Umbilical cord (tissue), 2 donors: ENCODE data around the gene RPL27A. TPM values are rescaled to one million over a fixed set of nuclear protein-coding genes. Genes with fewer than 3 reads are reported as not detected.

Experiments
- DNase-seq: peaks from one replicate; pipeline ENCODE4 v3.0.0-alpha.2; 2015; ENCODE audit warnings: low spot score
- total RNA-seq: library from RNA; depleted of rRNA; stranded (reverse); fragments of >200 nt; gene quantifications from one replicate; pipeline ENCODE4 v1.2.3, GENCODE V29; 2014; ENCODE audit warnings: low replicate concordance; ENCODE audit not compliant: insufficient read depth

The RPL27A gene
- total RNA-seq, 1 donor from 2014 or later, result 1,726 TPM

- no peak for DNase-seq
Observed at GRCh38 chr11:8698917-8699441, 16.4 kb downstream of the RPL27A start.

GRCh38 chr11:8699903-8700302 is 17.3 kb downstream of the RPL27A start:
- no peak for DNase-seq

GRCh38 chr11:8701891-8702597 is 19.5 kb downstream of the RPL27A start:
- DNase-seq, result no peak

- no peak for DNase-seq
Observed at GRCh38 chr11:8702598-8702915, 20.0 kb downstream of the RPL27A start.

- no peak for DNase-seq
Observed at GRCh38 chr11:8704136-8704535, 21.5 kb downstream of the RPL27A start.

GRCh38 chr11:8705146-8705545 is 22.6 kb downstream of the RPL27A start:
- no peak for DNase-seq

DNA sequence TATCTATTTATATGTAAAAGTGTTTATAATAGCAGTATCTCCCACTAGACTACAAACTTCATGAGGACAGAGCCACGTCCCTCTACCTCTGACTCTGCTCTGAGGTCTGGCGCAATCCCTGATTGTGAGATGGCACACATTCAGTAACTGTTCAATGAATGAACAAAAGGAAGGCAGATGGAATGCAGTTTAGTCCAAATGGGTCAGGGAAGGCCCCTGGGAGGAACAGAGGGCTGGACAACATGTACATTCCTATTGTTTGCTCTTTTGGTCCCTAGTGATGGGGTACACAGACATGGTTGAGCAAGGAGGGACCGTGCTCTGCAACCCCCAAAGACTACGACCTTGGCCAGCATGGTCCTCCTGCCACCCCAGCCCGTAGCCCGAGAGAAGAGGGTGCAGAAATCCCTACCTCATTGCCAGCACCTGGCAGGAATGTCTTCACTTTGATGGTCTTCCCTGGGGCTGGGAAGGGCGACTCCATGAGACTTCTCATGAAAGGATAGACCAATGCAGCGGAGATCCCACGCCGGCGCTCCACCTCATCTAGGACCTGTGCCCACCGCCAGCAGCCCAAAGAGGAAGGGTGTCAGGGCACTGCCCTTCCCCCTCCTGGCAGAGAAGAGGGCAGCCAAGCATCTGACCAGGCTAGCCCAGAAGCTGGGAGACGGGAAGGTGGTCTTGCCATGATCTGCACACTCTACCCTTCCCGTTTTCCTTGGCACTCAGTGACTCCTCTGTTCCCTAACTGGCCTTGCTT is 24.3 kb downstream of the RPL27A start:
- no peak for DNase-seq

DNA sequence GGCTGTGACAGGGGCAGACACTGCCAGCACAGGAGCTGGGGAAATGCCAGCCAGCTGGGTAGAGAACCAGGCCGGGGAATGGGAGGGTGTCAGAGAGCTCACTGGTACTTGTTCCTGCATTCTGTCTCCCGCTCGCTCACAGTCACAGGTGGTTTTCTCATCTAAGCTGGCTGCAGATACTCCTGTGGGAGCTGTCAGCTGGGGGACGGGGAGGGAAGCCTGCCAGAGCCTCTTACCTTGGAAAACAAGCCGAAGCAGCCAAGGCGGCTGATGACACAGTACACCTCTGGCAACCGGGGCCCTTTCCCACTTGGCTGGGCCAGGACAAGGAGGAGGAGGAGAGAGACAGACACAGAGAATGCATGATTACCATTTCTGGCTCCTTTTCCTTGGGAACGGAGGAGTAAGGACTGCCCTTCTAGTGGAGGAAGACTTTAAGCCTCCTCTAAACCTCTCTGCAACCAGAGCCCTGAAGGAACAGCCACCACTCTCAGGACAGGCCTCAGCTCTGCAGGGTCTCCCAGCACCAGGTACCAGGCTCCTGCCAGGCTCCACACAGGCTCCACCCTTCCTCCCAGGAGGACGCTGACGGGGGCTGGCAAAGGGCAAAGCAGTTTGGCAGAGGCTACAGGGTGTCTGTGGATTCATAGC is 25.1 kb downstream of the RPL27A start:
- peak; percentile 81 for DNase-seq

DNA sequence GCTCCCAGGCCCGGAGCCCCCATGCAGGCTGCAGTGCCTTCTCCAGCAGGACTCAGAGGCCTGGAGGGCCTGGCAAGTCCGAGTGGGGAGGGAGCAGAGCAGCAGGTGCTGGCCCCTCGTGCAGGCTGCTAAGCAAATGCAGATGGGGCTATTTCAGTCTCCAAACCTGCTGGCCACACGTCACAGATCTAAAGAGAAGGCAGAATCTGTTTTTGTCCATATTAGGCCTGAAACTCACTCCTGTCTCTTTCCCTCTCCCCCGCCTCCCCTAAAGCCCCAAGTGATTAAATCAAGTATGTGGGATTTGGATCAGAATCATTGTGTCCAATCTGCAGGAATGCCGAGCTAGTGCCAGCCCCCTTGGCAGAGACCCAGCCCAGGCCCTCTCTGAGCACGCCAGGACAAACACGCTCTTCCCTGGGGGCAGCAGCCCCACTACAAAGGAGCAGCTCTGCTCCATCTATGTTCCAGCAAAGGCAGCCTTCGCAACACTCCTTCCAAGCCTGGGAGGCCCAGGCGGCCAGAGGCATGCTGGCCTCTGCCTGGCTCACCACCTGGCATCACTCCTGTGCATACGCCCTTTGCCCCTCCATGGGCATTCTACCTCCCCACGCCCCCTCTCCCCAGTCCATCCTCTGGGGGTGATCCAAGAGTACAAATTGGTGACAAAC is 26.5 kb downstream of the RPL27A start:
- peak; percentile 97 for DNase-seq

DNA sequence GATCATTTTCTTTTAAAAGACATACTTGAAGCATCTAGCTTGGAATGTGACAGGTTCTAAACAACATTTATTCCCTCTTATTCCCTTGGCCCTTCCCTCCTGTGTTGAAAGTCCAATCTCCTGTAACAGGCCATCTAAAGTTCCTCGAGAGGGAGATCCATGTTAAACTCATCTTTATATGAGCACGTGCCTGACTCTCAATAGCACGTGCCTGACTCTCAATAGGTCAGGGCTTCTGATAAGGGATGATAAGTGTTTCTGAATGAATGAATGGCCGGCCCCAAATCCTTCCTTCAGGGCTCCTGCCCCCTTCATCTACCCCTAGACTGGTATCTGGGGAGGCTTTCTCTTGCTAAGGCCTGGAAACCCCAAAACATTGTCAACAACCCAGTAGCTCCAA is 27.2 kb downstream of the RPL27A start:
- no peak for DNase-seq

DNA sequence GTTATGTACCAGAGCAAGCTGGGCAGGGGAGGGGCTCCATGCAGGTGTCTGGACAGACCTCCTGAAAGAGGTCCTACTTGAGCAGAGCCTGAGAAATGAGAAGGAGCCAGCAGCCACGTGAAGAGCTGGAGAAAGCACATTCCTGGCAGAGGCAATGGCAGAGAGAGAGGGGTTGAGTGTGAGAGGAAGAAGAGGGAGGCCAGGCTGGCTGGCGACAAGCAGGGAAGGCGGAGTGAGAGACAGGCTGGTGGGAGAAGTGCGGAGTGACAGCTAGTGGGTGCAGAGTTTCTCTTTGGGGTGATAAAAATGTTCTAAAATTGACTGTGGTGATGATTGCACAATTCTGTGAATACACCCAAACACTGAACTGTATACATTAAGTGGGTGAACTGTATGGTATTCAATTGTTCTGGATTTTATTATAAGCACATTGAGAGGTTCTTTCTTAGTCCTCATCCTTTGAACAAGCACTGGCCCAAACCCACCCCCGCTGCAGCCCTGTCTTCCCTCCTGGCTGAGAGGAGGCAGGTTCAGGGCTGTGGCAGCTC is 29.4 kb downstream of the RPL27A start:
- DNase-seq, result no peak

GRCh38 chr11:8712506-8712905 is 29.9 kb downstream of the RPL27A start:
- no peak for DNase-seq

GRCh38 chr11:8713760-8714454 is 31.3 kb downstream of the RPL27A start:
- DNase-seq, result no peak

- DNase-seq, result no peak
Observed at GRCh38 chr11:8714622-8715225, 32.1 kb downstream of the RPL27A start.

DNA sequence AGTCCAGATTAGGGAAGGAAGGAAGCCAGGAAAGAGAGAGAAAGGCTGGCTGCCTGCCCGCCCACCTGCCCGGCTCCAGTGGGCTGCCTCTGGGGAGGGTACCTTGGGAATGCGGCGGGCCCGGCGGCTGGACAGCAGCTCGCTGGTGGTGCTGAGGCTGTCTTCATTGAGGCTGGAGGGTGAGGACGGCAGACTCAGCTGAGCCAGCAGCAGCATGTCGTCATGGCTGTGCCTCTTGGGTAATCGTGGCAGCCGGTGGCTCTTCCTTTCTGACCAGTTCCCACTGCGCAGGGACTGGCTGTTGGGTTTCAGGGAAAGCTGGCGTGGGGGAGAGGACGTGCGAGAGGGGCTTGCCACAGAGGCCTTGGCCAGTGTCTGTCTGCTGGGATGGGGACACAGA is 32.9 kb downstream of the RPL27A start:
- DNase-seq, result no peak

GRCh38 chr11:8717544-8717875 is 34.9 kb downstream of the RPL27A start:
- DNase-seq, result no peak

DNA sequence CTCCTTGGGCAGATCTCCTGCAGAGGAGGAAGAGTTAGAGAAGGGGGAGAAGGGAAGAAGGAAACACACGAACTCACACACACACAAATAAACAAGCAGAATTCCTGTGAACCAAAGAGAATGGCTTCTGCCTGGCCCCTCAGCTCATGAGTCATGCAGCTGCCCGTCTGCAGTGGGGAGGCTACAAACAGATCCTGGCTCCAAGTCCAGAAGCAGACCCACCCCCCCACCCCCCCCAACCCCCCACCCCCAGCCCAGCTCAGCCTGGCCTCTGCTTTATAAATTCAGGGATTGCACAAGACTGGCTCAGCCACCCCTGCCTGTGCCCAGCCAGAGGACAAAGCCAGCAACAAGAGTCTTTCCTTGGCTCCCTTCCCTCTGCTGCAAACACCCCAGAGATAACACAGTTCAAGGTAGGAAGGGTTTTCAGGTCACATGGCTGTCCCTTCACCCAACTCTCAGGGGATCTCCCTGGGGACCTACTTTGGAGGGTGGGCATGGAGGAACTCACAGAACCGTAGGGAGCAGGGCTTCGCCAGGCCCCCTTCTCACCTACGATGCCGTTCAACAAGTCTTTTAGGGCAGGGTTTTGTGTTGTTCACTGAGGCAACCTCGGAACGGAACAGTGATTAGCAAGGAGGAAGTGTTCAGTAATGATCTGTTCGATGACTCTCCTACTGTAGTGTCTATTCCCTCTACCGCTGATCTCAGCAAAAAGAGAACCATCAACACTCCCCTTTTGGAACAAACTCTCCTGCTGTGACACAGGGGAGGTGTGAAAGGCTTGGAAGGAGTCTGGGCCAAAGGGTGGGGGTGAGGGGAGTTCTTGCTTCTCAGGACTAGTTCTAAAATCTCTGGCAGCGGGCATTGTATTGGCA is 35.5 kb downstream of the RPL27A start:
- peak; percentile 87 for DNase-seq

GRCh38 chr11:8719211-8719649 is 36.6 kb downstream of the RPL27A start:
- peak; percentile 96 for DNase-seq

DNA sequence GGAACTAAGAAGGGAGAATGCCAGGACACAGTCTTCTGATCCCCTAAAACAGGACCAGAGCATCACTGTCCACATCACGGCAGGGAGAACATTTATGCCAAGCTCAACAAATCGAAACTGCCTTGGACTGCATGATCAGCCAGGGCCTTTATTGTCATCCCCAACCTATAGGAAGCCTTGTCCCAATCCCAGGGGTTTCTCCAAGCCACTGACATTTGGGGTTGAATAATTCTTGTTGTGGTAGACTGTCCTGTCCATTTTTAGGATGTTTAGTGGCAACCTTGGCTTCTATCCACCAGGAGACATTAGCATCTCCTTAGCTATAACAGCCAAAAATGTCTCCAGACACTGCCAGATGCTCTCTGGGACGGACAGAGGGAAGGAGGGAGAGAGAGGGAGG is 37.1 kb downstream of the RPL27A start:
- peak; percentile 58 for DNase-seq

- DNase-seq, result peak; percentile 40
Observed at GRCh38 chr11:8720352-8720751, 37.8 kb downstream of the RPL27A start.
